Measurements from ENCODE around the gene BRD4. TPM values are rescaled to one million over a fixed set of nuclear protein-coding genes. Genes with fewer than 3 reads are reported as not detected.

BRD4 gene
- total and polyA plus RNA-seq, 10 of the 15 experiments (the other 5 are each of a cell fraction or from before 2014, with no cell fraction given), result 5.3 to 84.4 (median 11.8) TPM

- no peak overlapping the region for H2AFZ ChIP-seq (ENCODE audit: control insufficient read depth, low read depth, low read length)
Measured at GRCh38 chr19:15330801-15331418, 1.4 kb downstream of the BRD4 start.

GRCh38 chr19:15328312-15328711 is 4.0 kb downstream of the BRD4 start:
- TSS peak; percentile 35 for BruUV-seq (replicated peaks)
- ChIA-PET CTCF (no interaction called here), SMC1A (ENCODE audit: uncharacterized antibody, unreplicated experiment) (no interaction called here), RAD21 (ENCODE audit: unreplicated experiment) (no interaction called here), POLR2A (interaction anchor here (0.6 kb wide), 1 partner anchor 52 kb away, joined by 5 read pairs; no protein-coding TSS in a partner anchor)
- TF ChIP-seq ZBTB40 (IDR thresholded peaks at IDR 0.05; ENCODE audit: borderline replicate concordance) (peak; percentile 26; the same call in 1 of the 2 replicates), TARDBP (IDR thresholded peaks at IDR 0.05; ENCODE audit: borderline replicate concordance) (no peak), CHD4 (IDR thresholded peaks at IDR 0.05) (no peak), ZNF384 (IDR thresholded peaks at IDR 0.05; ENCODE audit: borderline replicate concordance, low read depth, low read length) (no peak), EED (IDR thresholded peaks at IDR 0.05; ENCODE audit: low read depth) (no peak), MYB (IDR thresholded peaks at IDR 0.05; ENCODE audit: borderline replicate concordance, low read depth, low read length) (no peak), MLLT1 (IDR thresholded peaks at IDR 0.05) (peak; percentile 86), ZNF217 (IDR thresholded peaks at IDR 0.05) (no peak)
- H3K27ac ChIP-seq (ENCODE audit: control insufficient read depth, insufficient read depth), result no peak overlapping the region
- peaks cover 32% of the 10 kb centered on the region for H3K4me1 ChIP-seq (ENCODE audit: control insufficient read depth, insufficient read depth, low read length)
- no peaks in the 10 kb centered on the region for H3K9me3 ChIP-seq (replicated peaks; ENCODE audit: control insufficient read depth, insufficient read depth, low read length)
- 51% methylated on average over 10 of the region's 10 CpGs for WGBS (ENCODE audit: insufficient coverage, insufficient replicate concordance, low lambda C conversion rate, missing lambda C conversion rate)
- in situ Hi-C loops (cut with MboI) (no loop called here), intact Hi-C loops (cut with micrococcal nuclease; ENCODE audit: unreplicated experiment) (no loop called here)
- DNase-seq (ENCODE audit: low read depth, low spot score), result no peak
- FAIRE-seq, result no peak
- peak overlapping the region; percentile 91; the same call in 1 of the 2 replicates for H3K4me3 ChIP-seq
- H3K79me2 ChIP-seq (ENCODE audit: control insufficient read depth, insufficient read depth, low read length), result peaks cover 94% of the 10 kb centered on the region
- ATAC-seq, result no peak
- H3K4me2 ChIP-seq (ENCODE audit: control insufficient read depth, insufficient read depth), result peak overlapping the region; percentile 72
- H3K36me3 ChIP-seq (ENCODE audit: control insufficient read depth in 2 of 2, insufficient read depth in 2 of 2, low read length in 1 of 2), result peaks cover 0 to 8% of the 10 kb centered on the region in 2 experiments; a peak in 2 of 4 replicates
- no peak overlapping the region for H3K9ac ChIP-seq (ENCODE audit: control insufficient read depth, insufficient read depth, low read length)
- no peak overlapping the region for H2AFZ ChIP-seq (ENCODE audit: control insufficient read depth, low read depth, low read length)
- H3K27me3 ChIP-seq (replicated peaks in 1 of 2; ENCODE audit: control insufficient read depth in 2 of 2, insufficient read depth in 2 of 2, low read length in 1 of 2), result no peaks in the 10 kb centered on the region
- H4K20me1 ChIP-seq (ENCODE audit: control insufficient read depth, insufficient read depth), result peaks cover 31% of the 10 kb centered on the region

More at GRCh38 chr19:15330801-15331418, 1.4 kb downstream of the BRD4 start:
- Histone ChIP-seq H3K9me3 (replicated peaks; ENCODE audit: control insufficient read depth, insufficient read depth, low read length) (no peaks in the 10 kb centered on the region), H3K27me3 (replicated peaks in 1 of 2; ENCODE audit: control insufficient read depth in 2 of 2, insufficient read depth in 2 of 2, low read length in 1 of 2) (no peaks in the 10 kb centered on the region), H3K4me2 (ENCODE audit: control insufficient read depth, insufficient read depth) (peak overlapping the region; percentile 86), H4K20me1 (ENCODE audit: control insufficient read depth, insufficient read depth) (peaks cover 11% of the 10 kb centered on the region), H3K9ac (ENCODE audit: control insufficient read depth, insufficient read depth, low read length) (peak overlapping the region; percentile 76), H3K27ac (ENCODE audit: control insufficient read depth, insufficient read depth) (peak overlapping the region; percentile 90), H3K79me2 (ENCODE audit: control insufficient read depth, insufficient read depth, low read length) (peaks cover 72% of the 10 kb centered on the region), H3K4me3 (peak overlapping the region; percentile 91), H3K4me1 (ENCODE audit: control insufficient read depth, insufficient read depth, low read length) (peaks cover 17% of the 10 kb centered on the region), H3K36me3 (ENCODE audit: control insufficient read depth in 2 of 2, insufficient read depth in 2 of 2, low read length in 1 of 2) (no peaks in the 10 kb centered on the region; a peak in 1 of 4 replicates)
- in situ Hi-C loops (cut with MboI) (no loop called here), intact Hi-C loops (cut with micrococcal nuclease; ENCODE audit: unreplicated experiment) (loop anchor here (2.0 to 5.0 kb wide), 2 partner anchors 39 to 48 kb away; partner anchors contain the start of gene AKAP8)
- BruUV-seq (replicated peaks), result no TSS peak
- RAD21 ChIA-PET (ENCODE audit: unreplicated experiment), result interaction anchor here (2.2 to 3.5 kb wide), 2 partner anchors 48 kb away, joined by 7 to 41 read pairs; partner anchors contain the start of gene AKAP8
- DNase-seq (ENCODE audit: low read depth, low spot score), result no peak
- POLR2A ChIA-PET, result interaction anchor here (0.6 to 1.2 kb wide), 4 partner anchors 10 to 54 kb away, joined by 3 to 5 read pairs (median 4); no protein-coding TSS in a partner anchor
- no peak for TF ChIP-seq RELA (IDR thresholded peaks at IDR 0.05; ENCODE audit: borderline replicate concordance, partially characterized antibody)
- 0 out of 2 replicates have a peak, but pooled peaks have one; percentile 20 for TF ChIP-seq RAD51 (IDR thresholded peaks at IDR 0.05)
- CTCF ChIA-PET, result no interaction called here
- ATAC-seq, result peak; percentile 32
- SMC1A ChIA-PET (ENCODE audit: uncharacterized antibody, unreplicated experiment), result no interaction called here
- FAIRE-seq, result no peak
- under 1% methylated on average over 17 of the region's 17 CpGs for WGBS (ENCODE audit: insufficient coverage, insufficient replicate concordance, low lambda C conversion rate, missing lambda C conversion rate)
